HG02938 (cell line): ENCODE data around the gene SNAPC4.
A peak's percentile ranks its signal among the peaks of the same experiment; 100 is the strongest.

Experiments used
- ATAC-seq: cut with Tn5 transposase; IDR thresholded peaks from one replicate; pipeline ENCODE4 v1.9.1; 2021; ENCODE audit warnings: mild to moderate bottlenecking, moderate library complexity; ENCODE audit not compliant: unreplicated experiment

SNAPC4 gene

GRCh38 chr9:136372561-136373299 lies 27.2 kb downstream of the SNAPC4 start:
- no peak for ATAC-seq

GRCh38 chr9:136372006-136372405 lies 28.0 kb downstream of the SNAPC4 start:
- no peak for ATAC-seq

GRCh38 chr9:136371533-136371880 lies 28.5 kb downstream of the SNAPC4 start:
- no peak for ATAC-seq

- no peak for ATAC-seq
Observed at GRCh38 chr9:136370687-136371532, 29.1 kb downstream of the SNAPC4 start.

GRCh38 chr9:136370037-136370436 lies 29.9 kb downstream of the SNAPC4 start:
- ATAC-seq = no peak

- no peak for ATAC-seq
Observed at GRCh38 chr9:136368190-136368589, 31.8 kb downstream of the SNAPC4 start.

GRCh38 chr9:136367296-136368145 lies 32.4 kb downstream of the SNAPC4 start:
- ATAC-seq = no peak

GRCh38 chr9:136366826-136367225 lies 33.1 kb downstream of the SNAPC4 start:
- ATAC-seq = no peak

GRCh38 chr9:136365775-136366222 lies 34.2 kb downstream of the SNAPC4 start:
- ATAC-seq = no peak

- no peak for ATAC-seq
Observed at GRCh38 chr9:136364942-136365774, 34.8 kb downstream of the SNAPC4 start.

- ATAC-seq = no peak
Observed at GRCh38 chr9:136363949-136364748, 35.8 kb downstream of the SNAPC4 start.

- ATAC-seq = peak; percentile 71
Observed at GRCh38 chr9:136363106-136363948, 36.6 kb downstream of the SNAPC4 start, which contains the start of gene DNLZ. Gene DNLZ (minus strand): TSS chr9:136363744. CDS start chr9:136363714, 30 bp downstream.

GRCh38 chr9:136362450-136362784 lies 37.6 kb downstream of the SNAPC4 start:
- no peak for ATAC-seq

- no peak for ATAC-seq
Observed at GRCh38 chr9:136361754-136362449, 38.1 kb downstream of the SNAPC4 start.

- ATAC-seq = no peak
Observed at GRCh38 chr9:136361047-136361753, 38.8 kb downstream of the SNAPC4 start.

GRCh38 chr9:136359774-136360718 lies 39.9 kb downstream of the SNAPC4 start:
- no peak for ATAC-seq
